ENCODE measurements around the gene ARSA.

DNA sequence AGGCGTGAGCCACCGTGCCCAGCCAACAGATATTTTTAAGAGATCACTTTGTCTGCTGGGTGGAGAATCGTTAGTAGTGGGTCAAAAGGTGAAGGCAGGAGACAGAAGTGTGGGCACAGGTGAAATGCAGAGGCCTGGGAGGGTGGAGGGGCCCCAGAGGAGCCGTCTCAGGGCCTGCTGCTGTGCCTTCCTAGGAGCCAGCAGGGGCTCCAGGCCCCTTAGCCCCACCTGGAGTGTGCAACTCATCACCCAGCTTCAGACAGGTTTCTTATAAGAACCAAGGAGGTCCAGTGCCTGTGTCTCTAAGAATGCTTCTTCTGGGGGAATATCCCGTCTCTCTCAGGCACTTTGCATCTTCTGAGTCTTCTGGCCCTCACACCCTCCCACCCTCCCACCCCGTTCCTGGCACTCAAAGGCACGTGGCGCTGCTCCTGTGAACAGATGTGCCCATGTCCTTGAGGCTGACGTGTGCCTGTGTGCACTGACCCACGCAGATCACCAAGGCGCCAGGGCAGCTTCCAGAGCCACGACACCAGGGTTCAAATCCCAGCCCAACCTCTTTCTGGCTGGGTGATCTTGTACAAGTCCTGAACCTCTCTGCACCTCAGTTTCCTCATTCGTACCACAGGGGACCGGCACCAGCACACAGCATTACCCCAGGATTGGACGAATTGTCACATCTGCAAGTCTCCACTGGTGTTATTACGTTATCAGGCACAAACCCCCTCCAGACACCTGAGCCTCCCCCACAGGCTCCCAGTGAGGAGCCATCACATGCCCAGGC is 3.4 kb downstream of the ARSA start:
- TF ChIP-seq, protein P1, sequence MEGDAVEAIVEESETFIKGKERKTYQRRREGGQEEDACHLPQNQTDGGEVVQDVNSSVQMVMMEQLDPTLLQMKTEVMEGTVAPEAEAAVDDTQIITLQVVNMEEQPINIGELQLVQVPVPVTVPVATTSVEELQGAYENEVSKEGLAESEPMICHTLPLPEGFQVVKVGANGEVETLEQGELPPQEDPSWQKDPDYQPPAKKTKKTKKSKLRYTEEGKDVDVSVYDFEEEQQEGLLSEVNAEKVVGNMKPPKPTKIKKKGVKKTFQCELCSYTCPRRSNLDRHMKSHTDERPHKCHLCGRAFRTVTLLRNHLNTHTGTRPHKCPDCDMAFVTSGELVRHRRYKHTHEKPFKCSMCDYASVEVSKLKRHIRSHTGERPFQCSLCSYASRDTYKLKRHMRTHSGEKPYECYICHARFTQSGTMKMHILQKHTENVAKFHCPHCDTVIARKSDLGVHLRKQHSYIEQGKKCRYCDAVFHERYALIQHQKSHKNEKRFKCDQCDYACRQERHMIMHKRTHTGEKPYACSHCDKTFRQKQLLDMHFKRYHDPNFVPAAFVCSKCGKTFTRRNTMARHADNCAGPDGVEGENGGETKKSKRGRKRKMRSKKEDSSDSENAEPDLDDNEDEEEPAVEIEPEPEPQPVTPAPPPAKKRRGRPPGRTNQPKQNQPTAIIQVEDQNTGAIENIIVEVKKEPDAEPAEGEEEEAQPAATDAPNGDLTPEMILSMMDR (IDR thresholded peaks at IDR 0.05 in 4 of 5, conservative IDR thresholded peaks at IDR 0.05 in 1 of 5) = no peak
- TF ChIP-seq POLR2A (IDR thresholded peaks at IDR 0.05) = no peak
